Naive thymus-derived CD8-positive, alpha-beta T cell (primary cell): ENCODE measurements around the gene MLLT1. TPM values are rescaled to one million over a fixed set of nuclear protein-coding genes. Genes with fewer than 3 reads are reported as not detected.
"Not testable (repeated sequence)": the region's sequence is repeated elsewhere in the genome, so short reads cannot be mapped to it uniquely, and the experiment has no call there.

Experiments
- ATAC-seq, 2 donors: fragments of 150-1000 bp; cut with Tn5 transposase in 1 of 2; sonication (Bioruptor Pico), chemical (Tn5 transposase) in 1 of 2; 1 replicate in 1 of 2; 2 replicates in 1 of 2; pipeline ENCODE4 v1.10.0; 2021; ENCODE audit warnings: mild to moderate bottlenecking in 2 of 2, moderate library complexity in 2 of 2
- POLR2A ChIA-PET: fragments of 350-600 bp; sonication (Branson Sonifier 250); formaldehyde crosslinking; loops from one replicate; lab custom pipeline; 2021; ENCODE audit warnings: antibody characterized with exemption; lab: Charles Lee
- DNase-seq, 10 donors: peaks; one replicate each; pipeline versions ENCODE4 v3.0.0 to v3.0.0-alpha.2; 2020 to 2022
- H3K27ac Mint-ChIP-seq, 10 donors: one replicate each; pipeline ENCODE4 v1.8.0; 2020 to 2022; ENCODE audit warnings: mild to moderate bottlenecking in 10 of 10, mixed read lengths in 10 of 10, moderate library complexity in 4 of 10, inconsistent platforms in 1 of 10
- H3K27me3 Mint-ChIP-seq, 5 donors: one replicate each; pipeline ENCODE4 v1.8.0; 2021 to 2022; ENCODE audit warnings: mixed read lengths in 5 of 5
- H3K36me3 Mint-ChIP-seq, 3 donors: one replicate each; pipeline ENCODE4 v1.8.0; 2020 to 2022; ENCODE audit warnings: mixed read lengths in 3 of 3, mild to moderate bottlenecking in 2 of 3, inconsistent platforms in 1 of 3
- H3K4me1 Mint-ChIP-seq, 4 donors: one replicate each; pipeline ENCODE4 v1.8.0; 2021 to 2022; ENCODE audit warnings: mixed read lengths in 4 of 4
- H3K4me3 Mint-ChIP-seq, 10 donors: one replicate each; pipeline ENCODE4 v1.8.0; 2020 to 2022; ENCODE audit warnings: mild to moderate bottlenecking in 10 of 10, mixed read lengths in 10 of 10, moderate library complexity in 6 of 10, inconsistent platforms in 1 of 10
- H3K9me3 Mint-ChIP-seq, 9 donors: one replicate each; pipeline ENCODE4 v1.8.0; 2020 to 2022; ENCODE audit warnings: mixed read lengths in 9 of 9, mild to moderate bottlenecking in 3 of 9, inconsistent platforms in 1 of 9, moderate library complexity in 1 of 9
- polyA plus RNA-seq, 3 donors: library from polyadenylated mRNA; unstranded; fragments of 300-500 nt; fragmentation: Illumina TruSeq; gene quantifications; one replicate each; pipeline ENCODE4 v1.2.3, GENCODE V29; 2021
- total RNA-seq, 8 experiments: library from RNA in 2 of 8; stranded (reverse) in 2 of 8; gene quantifications; one replicate each; pipeline ENCODE4 v1.2.3 and lab custom pipeline; 2021 to 2026

The MLLT1 gene, protein sequence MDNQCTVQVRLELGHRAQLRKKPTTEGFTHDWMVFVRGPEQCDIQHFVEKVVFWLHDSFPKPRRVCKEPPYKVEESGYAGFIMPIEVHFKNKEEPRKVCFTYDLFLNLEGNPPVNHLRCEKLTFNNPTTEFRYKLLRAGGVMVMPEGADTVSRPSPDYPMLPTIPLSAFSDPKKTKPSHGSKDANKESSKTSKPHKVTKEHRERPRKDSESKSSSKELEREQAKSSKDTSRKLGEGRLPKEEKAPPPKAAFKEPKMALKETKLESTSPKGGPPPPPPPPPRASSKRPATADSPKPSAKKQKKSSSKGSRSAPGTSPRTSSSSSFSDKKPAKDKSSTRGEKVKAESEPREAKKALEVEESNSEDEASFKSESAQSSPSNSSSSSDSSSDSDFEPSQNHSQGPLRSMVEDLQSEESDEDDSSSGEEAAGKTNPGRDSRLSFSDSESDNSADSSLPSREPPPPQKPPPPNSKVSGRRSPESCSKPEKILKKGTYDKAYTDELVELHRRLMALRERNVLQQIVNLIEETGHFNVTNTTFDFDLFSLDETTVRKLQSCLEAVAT
- total RNA-seq: 10 to 100 TPM; 37.7 to 41.7 TPM
- 1 to 10 TPM in 2 of 3 donors, under 1 TPM in 1; 0.68 to 2.7 (median 1.2) TPM for polyA plus RNA-seq
- 37.6 to 88.2 (median 48.4) reads per million in 6 experiments for total RNA-seq (lab: John Stamatoyannopoulos, UW)

GRCh38 chr19:6279931-6280591 lies at the start of gene MLLT1:
MLLT1 (minus strand) TSS chr19:6279975; CDS start chr19:6279784, 191 bp downstream.
- Mint-ChIP-seq H3K4me3 (peak within 1 kb of the TSS; percentile 81 to 97 (median 91)), H3K27me3 (no peaks in the 10 kb centered on the region), H3K4me1 (peaks cover 29 to 47% (median 43%) of the 10 kb centered on the region in 4 donors), H3K36me3 (no peaks in the 10 kb centered on the region), H3K27ac (peak within 1 kb of the TSS; percentile 80 to 96 (median 92)), H3K9me3 (peaks cover 0 to 3% (median 0%) of the 10 kb centered on the region in 9 donors)
- DNase-seq: peak; percentile 88 to 97 (median 91)
- ATAC-seq: peak; percentile 86 to 92
- POLR2A ChIA-PET: interaction anchor here (0.5 to 0.7 kb wide), 3 partner anchors 120 to 705 kb away, joined by 3 read pairs; no protein-coding TSS in a partner anchor

DNA sequence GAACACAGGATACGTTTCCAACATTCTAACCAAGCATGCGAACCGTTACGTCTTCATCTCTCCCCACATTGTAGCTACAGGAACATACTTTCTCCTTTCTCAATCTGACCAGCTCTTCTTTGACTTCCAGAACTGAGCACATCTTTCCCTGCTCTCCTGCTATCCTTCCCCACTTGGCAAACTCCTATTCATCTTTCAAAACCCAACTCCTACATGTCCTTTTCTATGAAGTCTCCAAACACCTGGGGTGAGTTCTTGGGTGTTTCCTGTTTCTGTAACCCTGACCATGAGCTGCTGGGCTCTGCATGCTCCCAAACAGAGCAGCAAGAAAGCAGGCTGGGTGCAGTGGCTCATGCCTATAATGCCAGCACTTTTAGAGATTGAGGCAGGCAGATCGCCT lies 47.0 kb upstream of the MLLT1 start:
- H3K27ac Mint-ChIP-seq: peak overlapping the region in 2 of 10 donors; percentile 17 to 18
- H3K4me1 Mint-ChIP-seq: peaks cover 0 to 10% (median 9%) of the 10 kb centered on the region in 4 donors
- no peak overlapping the region for H3K4me3 Mint-ChIP-seq
- H3K27me3 Mint-ChIP-seq: no peaks in the 10 kb centered on the region
- no peak for DNase-seq
- no peak for ATAC-seq
- peaks cover 0 to 4% (median 0%) of the 10 kb centered on the region in 9 donors for H3K9me3 Mint-ChIP-seq
- POLR2A ChIA-PET: no interaction called here
- H3K36me3 Mint-ChIP-seq: peaks cover 0 to 3% (median 2%) of the 10 kb centered on the region in 3 donors

DNA sequence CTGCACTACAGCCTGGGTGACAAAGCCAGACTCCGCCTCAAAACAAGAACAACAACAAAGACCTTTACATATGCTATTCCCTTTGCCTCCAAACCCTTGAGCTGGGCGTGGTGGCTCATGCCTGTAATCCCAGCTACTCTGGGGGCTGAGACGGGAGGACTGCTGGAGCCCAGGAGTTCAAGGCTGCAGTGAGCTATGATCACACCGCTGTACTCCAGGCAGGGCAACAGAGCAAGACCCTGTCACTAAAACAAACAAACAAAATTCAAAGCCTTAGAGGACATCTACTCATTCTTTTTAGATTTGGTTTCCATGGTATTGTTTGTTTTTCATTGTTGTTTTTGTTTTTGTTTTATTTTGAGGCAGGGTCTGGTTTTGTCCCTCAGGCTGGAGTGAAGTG lies 45.8 kb upstream of the MLLT1 start:
- no peak overlapping the region for H3K27ac Mint-ChIP-seq
- H3K9me3 Mint-ChIP-seq: peaks cover 0 to 4% (median 0%) of the 10 kb centered on the region in 9 donors
- DNase-seq: no peak
- H3K4me1 Mint-ChIP-seq: peaks cover 0 to 10% (median 9%) of the 10 kb centered on the region in 4 donors
- H3K4me3 Mint-ChIP-seq: no peak overlapping the region
- no peak for ATAC-seq
- H3K36me3 Mint-ChIP-seq: peaks cover 0 to 5% (median 2%) of the 10 kb centered on the region in 3 donors
- POLR2A ChIA-PET: no interaction called here
- no peaks in the 10 kb centered on the region for H3K27me3 Mint-ChIP-seq

GRCh38 chr19:6324757-6325156 lies 45.0 kb upstream of the MLLT1 start:
- Mint-ChIP-seq H3K27me3 (no peaks in the 10 kb centered on the region), H3K36me3 (peaks cover 0 to 5% (median 2%) of the 10 kb centered on the region in 3 donors), H3K4me3 (no peak overlapping the region), H3K4me1 (peaks cover 0 to 10% (median 9%) of the 10 kb centered on the region in 4 donors), H3K27ac (peak overlapping the region in 3 of 10 donors; percentile 43 to 62 (median 56)), H3K9me3 (peaks cover 0 to 4% (median 0%) of the 10 kb centered on the region in 9 donors)
- no peak for DNase-seq
- POLR2A ChIA-PET: no interaction called here
- ATAC-seq: no peak

DNA sequence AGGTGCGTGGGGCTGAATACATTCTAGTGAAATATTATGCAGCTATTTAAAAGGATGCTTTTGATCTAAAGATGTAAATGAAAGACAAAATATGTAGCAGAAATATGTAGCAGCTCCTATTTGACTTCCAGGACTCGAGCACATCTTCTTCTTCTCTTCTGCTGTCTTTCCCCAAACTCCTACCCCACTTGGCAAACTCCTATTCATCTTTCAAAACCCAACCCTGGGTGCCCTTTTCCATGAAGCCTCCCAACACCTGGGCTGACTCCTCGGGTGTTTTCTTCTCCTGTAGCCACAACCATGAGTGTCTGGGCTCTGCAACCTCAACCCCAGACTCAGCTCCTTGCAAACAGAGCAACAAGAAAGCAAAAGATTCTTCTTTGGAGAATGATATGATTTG lies 42.5 kb upstream of the MLLT1 start:
- POLR2A ChIA-PET: no interaction called here
- no peak for ATAC-seq
- no peak for DNase-seq
- Mint-ChIP-seq H3K27me3 (peaks cover 0 to 1% (median 0%) of the 10 kb centered on the region in 5 donors), H3K27ac (no peak overlapping the region), H3K9me3 (peaks cover 0 to 4% (median 0%) of the 10 kb centered on the region in 9 donors), H3K36me3 (peaks cover 0 to 5% (median 2%) of the 10 kb centered on the region in 3 donors), H3K4me3 (no peak overlapping the region), H3K4me1 (peaks cover 0 to 11% (median 9%) of the 10 kb centered on the region in 4 donors)

GRCh38 chr19:6319376-6319775 lies 39.6 kb upstream of the MLLT1 start:
- peaks cover 0 to 1% (median 0%) of the 10 kb centered on the region in 5 donors for H3K27me3 Mint-ChIP-seq
- DNase-seq (no peak), ATAC-seq (no peak)
- H3K4me1 Mint-ChIP-seq: peaks cover 0 to 3% (median under 1%) of the 10 kb centered on the region in 4 donors
- no peak overlapping the region for H3K4me3 Mint-ChIP-seq
- POLR2A ChIA-PET: no interaction called here
- peaks cover 0 to 5% (median 2%) of the 10 kb centered on the region in 3 donors for H3K36me3 Mint-ChIP-seq
- H3K9me3 Mint-ChIP-seq: peaks cover 0 to 4% (median 0%) of the 10 kb centered on the region in 9 donors
- peak overlapping the region in 1 of 10 donors; percentile 85 for H3K27ac Mint-ChIP-seq

- no peak overlapping the region for H3K4me3 Mint-ChIP-seq
- DNase-seq: no peak
- peaks cover 0 to 5% (median 2%) of the 10 kb centered on the region in 3 donors for H3K36me3 Mint-ChIP-seq
- H3K4me1 Mint-ChIP-seq: peaks cover 0 to 3% (median 0%) of the 10 kb centered on the region in 4 donors
- no peak overlapping the region for H3K27ac Mint-ChIP-seq
- no peak for ATAC-seq
- POLR2A ChIA-PET: no interaction called here
- peaks cover 0 to 1% (median 0%) of the 10 kb centered on the region in 5 donors for H3K27me3 Mint-ChIP-seq
- H3K9me3 Mint-ChIP-seq: peaks cover 0 to 4% (median 0%) of the 10 kb centered on the region in 9 donors
Measured at GRCh38 chr19:6318772-6319171, 39.0 kb upstream of the MLLT1 start.

DNA sequence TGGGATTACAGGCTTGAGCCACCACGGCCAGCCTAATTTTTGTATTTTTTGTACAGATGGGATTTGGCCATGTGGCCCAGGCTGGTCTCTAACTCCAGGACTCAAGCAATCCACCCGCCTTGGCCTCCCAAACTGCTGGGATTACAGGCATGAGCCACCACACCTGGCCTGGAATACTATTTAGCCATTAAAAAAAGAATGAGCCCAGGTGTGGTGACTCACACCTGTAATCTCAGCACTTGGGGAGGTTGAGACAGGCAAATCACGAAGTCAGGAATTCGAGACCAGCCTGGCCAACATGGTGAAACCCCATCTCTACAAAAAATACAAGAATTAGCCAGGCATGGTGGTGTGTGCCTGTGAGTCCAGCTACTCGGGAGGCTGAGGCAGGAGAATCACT lies 35.9 kb upstream of the MLLT1 start:
- H3K9me3 Mint-ChIP-seq, H3K27me3 Mint-ChIP-seq, H3K4me1 Mint-ChIP-seq, DNase-seq, ATAC-seq, H3K36me3 Mint-ChIP-seq, H3K4me3 Mint-ChIP-seq, POLR2A ChIA-PET, H3K27ac Mint-ChIP-seq: not testable (repeated sequence)

- POLR2A ChIA-PET: no interaction called here
- no peak overlapping the region for H3K4me3 Mint-ChIP-seq
- H3K27me3 Mint-ChIP-seq: peaks cover 0 to 4% (median 0%) of the 10 kb centered on the region in 5 donors
- no peak for DNase-seq
- H3K4me1 Mint-ChIP-seq: peaks cover 0 to 2% (median 0%) of the 10 kb centered on the region in 4 donors
- peaks cover 0 to 4% (median 0%) of the 10 kb centered on the region in 3 donors for H3K36me3 Mint-ChIP-seq
- H3K9me3 Mint-ChIP-seq: peaks cover 0 to 3% (median 0%) of the 10 kb centered on the region in 9 donors
- ATAC-seq: no peak
- no peak overlapping the region for H3K27ac Mint-ChIP-seq
Measured at GRCh38 chr19:6313398-6313969, 33.7 kb upstream of the MLLT1 start.

DNA sequence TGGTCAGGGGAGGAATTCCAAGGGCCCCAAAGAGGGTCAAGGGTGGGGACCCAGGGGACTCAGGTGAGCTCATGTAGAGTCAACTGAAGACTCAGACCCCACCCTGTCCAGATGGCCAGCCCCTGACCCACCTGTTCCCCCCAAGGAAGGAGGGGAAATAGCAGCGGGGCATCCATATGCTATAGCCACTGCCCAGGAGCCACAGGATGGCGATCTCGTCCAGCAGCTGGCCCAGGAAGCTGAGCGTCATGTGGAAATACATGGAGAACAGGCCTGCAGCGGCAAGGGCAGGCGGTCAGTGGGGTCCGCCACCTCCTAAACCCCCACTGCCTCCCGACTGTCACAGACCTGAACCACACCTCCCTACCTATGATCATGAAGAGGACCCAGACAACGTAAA lies 32.2 kb upstream of the MLLT1 start:
- H3K4me3 Mint-ChIP-seq: no peak overlapping the region
- peaks cover 0 to 6% (median 0%) of the 10 kb centered on the region in 5 donors for H3K27me3 Mint-ChIP-seq
- peaks cover 0 to 2% (median 0%) of the 10 kb centered on the region in 4 donors for H3K4me1 Mint-ChIP-seq
- POLR2A ChIA-PET: no interaction called here
- H3K27ac Mint-ChIP-seq: peak overlapping the region in 1 of 10 donors; percentile 37
- DNase-seq (no peak), ATAC-seq (no peak)
- H3K9me3 Mint-ChIP-seq: peaks cover 0 to 3% (median 0%) of the 10 kb centered on the region in 9 donors
- peaks cover under 1 to 4% (median 2%) of the 10 kb centered on the region in 3 donors for H3K36me3 Mint-ChIP-seq

DNA sequence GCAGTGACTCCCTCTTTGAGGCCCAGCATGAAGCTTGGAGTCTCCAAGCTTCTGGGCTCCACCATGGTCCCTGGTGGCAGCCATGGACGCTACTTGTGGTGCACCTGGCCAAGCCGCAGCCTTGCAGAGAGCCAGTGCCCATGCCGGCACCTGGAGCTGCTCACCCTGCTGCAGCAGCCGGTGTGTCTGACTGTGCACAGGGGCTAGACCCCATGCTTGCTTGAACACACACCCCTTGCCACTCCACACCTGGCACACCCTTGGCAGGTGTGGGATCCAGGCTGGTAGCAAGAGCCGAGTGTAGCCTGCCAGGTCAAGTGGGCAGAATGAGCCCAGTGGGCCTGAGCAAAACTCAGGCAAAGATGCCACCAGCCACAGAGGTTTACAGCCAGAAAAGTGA lies 18.6 kb upstream of the MLLT1 start:
- peaks cover 0 to 2% (median 0%) of the 10 kb centered on the region in 4 donors for H3K4me1 Mint-ChIP-seq
- no peak for ATAC-seq
- H3K27ac Mint-ChIP-seq: no peak overlapping the region
- H3K9me3 Mint-ChIP-seq: peaks cover 0 to 20% (median 7%) of the 10 kb centered on the region in 9 donors
- POLR2A ChIA-PET: interaction anchor here (1.1 kb wide), 1 partner anchor 9 kb away, joined by 3 read pairs; no protein-coding TSS in a partner anchor
- H3K4me3 Mint-ChIP-seq: no peak overlapping the region
- no peak for DNase-seq
- H3K27me3 Mint-ChIP-seq: peaks cover 0 to 4% (median 0%) of the 10 kb centered on the region in 5 donors
- H3K36me3 Mint-ChIP-seq: peaks cover 0 to 9% (median 3%) of the 10 kb centered on the region in 3 donors

DNA sequence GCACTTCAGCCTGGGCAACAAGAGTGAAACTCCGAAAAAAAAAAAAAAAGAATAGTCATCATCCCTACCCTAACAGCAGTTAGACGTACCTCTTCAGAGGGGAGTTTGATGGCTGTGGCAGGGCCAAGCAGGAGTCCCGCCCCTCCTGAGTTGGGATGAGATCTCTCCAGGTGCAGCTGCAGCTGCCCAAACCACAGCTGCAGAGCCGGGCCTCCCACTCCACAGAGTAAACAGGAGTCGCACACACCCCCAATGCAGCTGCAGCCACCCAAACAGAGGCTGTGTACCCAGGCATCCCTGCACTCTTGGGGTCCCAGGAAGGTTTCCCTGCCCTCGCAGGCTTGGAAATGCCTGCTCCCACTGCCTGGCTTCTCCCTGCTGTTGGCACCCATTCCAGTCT lies 17.4 kb upstream of the MLLT1 start:
- POLR2A ChIA-PET: interaction anchor here (0.7 to 1.1 kb wide), 2 partner anchors 8 to 590 kb away, joined by 3 read pairs; no protein-coding TSS in a partner anchor
- no peak overlapping the region for H3K4me3 Mint-ChIP-seq
- H3K27me3 Mint-ChIP-seq: peaks cover 0 to 3% (median 0%) of the 10 kb centered on the region in 5 donors
- ATAC-seq (no peak), DNase-seq (no peak)
- H3K9me3 Mint-ChIP-seq: peaks cover 0 to 30% (median 10%) of the 10 kb centered on the region in 9 donors
- peaks cover 0 to 2% (median 0%) of the 10 kb centered on the region in 4 donors for H3K4me1 Mint-ChIP-seq
- peaks cover 0 to 9% (median 8%) of the 10 kb centered on the region in 3 donors for H3K36me3 Mint-ChIP-seq
- H3K27ac Mint-ChIP-seq: no peak overlapping the region
